ENCODE results near the gene RTTN. TPM values are rescaled to one million over a fixed set of nuclear protein-coding genes. Genes with fewer than 3 reads are reported as not detected.

RTTN gene
- total and polyA plus RNA-seq, 2 experiments from 2014 or later = 7.2 to 31.0 TPM

DNA sequence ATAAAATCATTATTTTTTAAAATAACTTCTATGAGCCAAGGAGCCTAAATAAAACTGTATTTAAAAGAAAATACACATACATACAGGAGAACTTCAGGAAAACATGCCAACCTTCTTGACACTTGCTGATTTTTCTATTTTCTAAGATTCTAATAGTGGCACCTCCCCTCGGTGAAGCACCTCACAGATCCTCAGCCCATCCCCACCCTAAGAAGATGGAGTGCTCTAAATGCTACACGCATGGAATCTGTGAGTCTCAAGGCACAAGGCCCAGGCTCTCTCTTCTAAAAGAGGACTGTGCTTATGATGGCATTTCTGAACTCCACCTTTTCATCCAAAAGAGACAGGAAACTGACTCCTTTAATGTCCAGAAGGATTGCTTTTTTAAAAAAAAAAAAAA, 56.3 kb downstream of the RTTN start:
- Histone ChIP-seq H3K36me3 (ENCODE audit: insufficient read depth) (no peaks in the 10 kb centered on the region), H3K4me2 (no peak overlapping the region), H3K9me2 (ENCODE audit: insufficient read depth) (no peaks in the 10 kb centered on the region), H4K20me1 (replicated peaks; ENCODE audit: insufficient read depth) (no peaks in the 10 kb centered on the region), H3F3A (replicated peaks; ENCODE audit: low read depth) (no peaks in the 10 kb centered on the region), H3K4me1 (ENCODE audit: insufficient read depth) (no peaks in the 10 kb centered on the region), H3K27me3 (ENCODE audit: insufficient read depth) (no peaks in the 10 kb centered on the region), H3K79me2 (replicated peaks; ENCODE audit: insufficient read depth) (no peaks in the 10 kb centered on the region), H3K27ac (ENCODE audit: low read depth) (no peak overlapping the region), H2AFZ (no peak overlapping the region), H3K4me3 (no peak overlapping the region)
- DNase-seq (ENCODE audit: low spot score) (no peak), ATAC-seq (no peak)
- no peaks in the 10 kb centered on the region for H3K4me1 Mint-ChIP-seq
- no peak overlapping the region for H3K4me3 Mint-ChIP-seq
- no peaks in the 10 kb centered on the region; the same call in 1 of the 3 replicates for H3K36me3 Mint-ChIP-seq (ENCODE audit: low read depth)
- H3K27ac Mint-ChIP-seq = no peak overlapping the region
- no peak for TF ChIP-seq NANOG (IDR thresholded peaks at IDR 0.05; ENCODE audit: borderline replicate concordance)
- no peak for TF ChIP-seq ETS1 (IDR thresholded peaks at IDR 0.05)
- TF ChIP-seq, protein P1, sequence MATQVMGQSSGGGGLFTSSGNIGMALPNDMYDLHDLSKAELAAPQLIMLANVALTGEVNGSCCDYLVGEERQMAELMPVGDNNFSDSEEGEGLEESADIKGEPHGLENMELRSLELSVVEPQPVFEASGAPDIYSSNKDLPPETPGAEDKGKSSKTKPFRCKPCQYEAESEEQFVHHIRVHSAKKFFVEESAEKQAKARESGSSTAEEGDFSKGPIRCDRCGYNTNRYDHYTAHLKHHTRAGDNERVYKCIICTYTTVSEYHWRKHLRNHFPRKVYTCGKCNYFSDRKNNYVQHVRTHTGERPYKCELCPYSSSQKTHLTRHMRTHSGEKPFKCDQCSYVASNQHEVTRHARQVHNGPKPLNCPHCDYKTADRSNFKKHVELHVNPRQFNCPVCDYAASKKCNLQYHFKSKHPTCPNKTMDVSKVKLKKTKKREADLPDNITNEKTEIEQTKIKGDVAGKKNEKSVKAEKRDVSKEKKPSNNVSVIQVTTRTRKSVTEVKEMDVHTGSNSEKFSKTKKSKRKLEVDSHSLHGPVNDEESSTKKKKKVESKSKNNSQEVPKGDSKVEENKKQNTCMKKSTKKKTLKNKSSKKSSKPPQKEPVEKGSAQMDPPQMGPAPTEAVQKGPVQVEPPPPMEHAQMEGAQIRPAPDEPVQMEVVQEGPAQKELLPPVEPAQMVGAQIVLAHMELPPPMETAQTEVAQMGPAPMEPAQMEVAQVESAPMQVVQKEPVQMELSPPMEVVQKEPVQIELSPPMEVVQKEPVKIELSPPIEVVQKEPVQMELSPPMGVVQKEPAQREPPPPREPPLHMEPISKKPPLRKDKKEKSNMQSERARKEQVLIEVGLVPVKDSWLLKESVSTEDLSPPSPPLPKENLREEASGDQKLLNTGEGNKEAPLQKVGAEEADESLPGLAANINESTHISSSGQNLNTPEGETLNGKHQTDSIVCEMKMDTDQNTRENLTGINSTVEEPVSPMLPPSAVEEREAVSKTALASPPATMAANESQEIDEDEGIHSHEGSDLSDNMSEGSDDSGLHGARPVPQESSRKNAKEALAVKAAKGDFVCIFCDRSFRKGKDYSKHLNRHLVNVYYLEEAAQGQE (IDR thresholded peaks at IDR 0.05; ENCODE audit: unreplicated experiment) = no peak
- no peak for TF ChIP-seq EZH2phosphoT487 (IDR thresholded peaks at IDR 0.05; ENCODE audit: unreplicated experiment)
- no peaks in the 10 kb centered on the region for H3K9me3 Mint-ChIP-seq
- H3K27me3 Mint-ChIP-seq (ENCODE audit: insufficient read depth, low read depth, poor library complexity) = peaks cover 2% of the 10 kb centered on the region

- no peaks in the 10 kb centered on the region for H3K9me3 Mint-ChIP-seq
- Histone ChIP-seq H3K27me3 (ENCODE audit: insufficient read depth) (no peaks in the 10 kb centered on the region), H4K20me1 (replicated peaks; ENCODE audit: insufficient read depth) (no peaks in the 10 kb centered on the region), H3F3A (replicated peaks; ENCODE audit: low read depth) (no peaks in the 10 kb centered on the region), H3K4me2 (no peak overlapping the region), H3K4me1 (ENCODE audit: insufficient read depth) (no peaks in the 10 kb centered on the region), H2AFZ (no peak overlapping the region), H3K36me3 (ENCODE audit: insufficient read depth) (no peaks in the 10 kb centered on the region), H3K27ac (ENCODE audit: low read depth) (no peak overlapping the region), H3K79me2 (replicated peaks; ENCODE audit: insufficient read depth) (no peaks in the 10 kb centered on the region), H3K4me3 (no peak overlapping the region), H3K9me2 (ENCODE audit: insufficient read depth) (no peaks in the 10 kb centered on the region)
- peaks cover 2% of the 10 kb centered on the region for H3K27me3 Mint-ChIP-seq (ENCODE audit: insufficient read depth, low read depth, poor library complexity)
- H3K4me1 Mint-ChIP-seq = no peaks in the 10 kb centered on the region
- no peak overlapping the region for H3K27ac Mint-ChIP-seq
- no peak for ATAC-seq
- no peak overlapping the region for H3K4me3 Mint-ChIP-seq
- no peak for DNase-seq (ENCODE audit: low spot score)
- H3K36me3 Mint-ChIP-seq (ENCODE audit: low read depth) = peaks cover 1% of the 10 kb centered on the region
- TF ChIP-seq JUNB (IDR thresholded peaks at IDR 0.05; ENCODE audit: unreplicated experiment) (no peak), EZH2phosphoT487 (IDR thresholded peaks at IDR 0.05; ENCODE audit: unreplicated experiment) (no peak), EZH2 (IDR thresholded peaks at IDR 0.05; ENCODE audit: low read depth, unreplicated experiment) (no peak), ETS1 (IDR thresholded peaks at IDR 0.05) (no peak), ZNF331 (CRISPR knock-in tag; IDR thresholded peaks at IDR 0.05; ENCODE audit: low read depth) (no peak), CREB1 (CRISPR knock-in tag; IDR thresholded peaks at IDR 0.05; ENCODE audit: low read depth) (no peak), ZNF114 (CRISPR knock-in tag; IDR thresholded peaks at IDR 0.05) (no peak), STAT1 (IDR thresholded peaks at IDR 0.05; ENCODE audit: unreplicated experiment) (no peak), NANOG (IDR thresholded peaks at IDR 0.05; ENCODE audit: borderline replicate concordance) (no peak)
- TF ChIP-seq, protein P1 (IDR thresholded peaks at IDR 0.05; ENCODE audit: unreplicated experiment) = no peak
- TF ChIP-seq, protein P2, sequence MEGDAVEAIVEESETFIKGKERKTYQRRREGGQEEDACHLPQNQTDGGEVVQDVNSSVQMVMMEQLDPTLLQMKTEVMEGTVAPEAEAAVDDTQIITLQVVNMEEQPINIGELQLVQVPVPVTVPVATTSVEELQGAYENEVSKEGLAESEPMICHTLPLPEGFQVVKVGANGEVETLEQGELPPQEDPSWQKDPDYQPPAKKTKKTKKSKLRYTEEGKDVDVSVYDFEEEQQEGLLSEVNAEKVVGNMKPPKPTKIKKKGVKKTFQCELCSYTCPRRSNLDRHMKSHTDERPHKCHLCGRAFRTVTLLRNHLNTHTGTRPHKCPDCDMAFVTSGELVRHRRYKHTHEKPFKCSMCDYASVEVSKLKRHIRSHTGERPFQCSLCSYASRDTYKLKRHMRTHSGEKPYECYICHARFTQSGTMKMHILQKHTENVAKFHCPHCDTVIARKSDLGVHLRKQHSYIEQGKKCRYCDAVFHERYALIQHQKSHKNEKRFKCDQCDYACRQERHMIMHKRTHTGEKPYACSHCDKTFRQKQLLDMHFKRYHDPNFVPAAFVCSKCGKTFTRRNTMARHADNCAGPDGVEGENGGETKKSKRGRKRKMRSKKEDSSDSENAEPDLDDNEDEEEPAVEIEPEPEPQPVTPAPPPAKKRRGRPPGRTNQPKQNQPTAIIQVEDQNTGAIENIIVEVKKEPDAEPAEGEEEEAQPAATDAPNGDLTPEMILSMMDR (conservative IDR thresholded peaks at IDR 0.05; ENCODE audit: low read depth in 2 of 2) = no peak
Observed at GRCh38 chr18:70148039-70148938, 57.2 kb downstream of the RTTN start.

All from GM23338 (cell line).